GM18499 (cell line): ENCODE measurements around the gene UBC.
"Not testable (repeated sequence)": the region's sequence is repeated elsewhere in the genome, so short reads cannot be mapped to it uniquely, and the experiment has no call there.

ENCODE experiments used
- ATAC-seq: cut with Tn5 transposase; IDR thresholded peaks from one replicate; pipeline ENCODE4 v1.9.1; 2021; ENCODE audit warnings: moderate number of reproducible peaks; ENCODE audit not compliant: insufficient read depth, unreplicated experiment

UBC gene

GRCh38 chr12:124893792-124894516 is 20.5 kb downstream of the UBC start:
- ATAC-seq = peak; percentile 58

GRCh38 chr12:124888260-124888659 is 26.2 kb downstream of the UBC start:
- no peak for ATAC-seq

DNA sequence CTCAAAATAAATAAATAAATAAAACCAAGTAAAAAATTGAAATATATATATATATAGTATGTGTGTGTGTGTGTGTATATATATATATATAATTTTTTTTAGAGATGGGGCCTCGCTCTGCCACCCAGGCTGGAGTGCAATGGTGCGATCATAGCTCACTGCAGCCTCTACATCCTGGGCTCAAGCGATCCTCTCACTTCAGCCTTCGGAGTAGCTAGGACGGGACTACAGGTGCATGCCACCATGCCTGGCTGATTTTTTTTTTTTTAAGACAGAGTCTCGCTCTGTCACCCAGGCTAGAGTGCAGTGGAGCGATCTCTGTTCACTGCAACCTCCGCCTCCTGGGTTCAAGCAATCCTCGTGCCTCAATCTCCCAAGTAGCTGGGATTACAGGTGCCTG is 26.7 kb downstream of the UBC start:
- ATAC-seq = not testable (repeated sequence)

DNA sequence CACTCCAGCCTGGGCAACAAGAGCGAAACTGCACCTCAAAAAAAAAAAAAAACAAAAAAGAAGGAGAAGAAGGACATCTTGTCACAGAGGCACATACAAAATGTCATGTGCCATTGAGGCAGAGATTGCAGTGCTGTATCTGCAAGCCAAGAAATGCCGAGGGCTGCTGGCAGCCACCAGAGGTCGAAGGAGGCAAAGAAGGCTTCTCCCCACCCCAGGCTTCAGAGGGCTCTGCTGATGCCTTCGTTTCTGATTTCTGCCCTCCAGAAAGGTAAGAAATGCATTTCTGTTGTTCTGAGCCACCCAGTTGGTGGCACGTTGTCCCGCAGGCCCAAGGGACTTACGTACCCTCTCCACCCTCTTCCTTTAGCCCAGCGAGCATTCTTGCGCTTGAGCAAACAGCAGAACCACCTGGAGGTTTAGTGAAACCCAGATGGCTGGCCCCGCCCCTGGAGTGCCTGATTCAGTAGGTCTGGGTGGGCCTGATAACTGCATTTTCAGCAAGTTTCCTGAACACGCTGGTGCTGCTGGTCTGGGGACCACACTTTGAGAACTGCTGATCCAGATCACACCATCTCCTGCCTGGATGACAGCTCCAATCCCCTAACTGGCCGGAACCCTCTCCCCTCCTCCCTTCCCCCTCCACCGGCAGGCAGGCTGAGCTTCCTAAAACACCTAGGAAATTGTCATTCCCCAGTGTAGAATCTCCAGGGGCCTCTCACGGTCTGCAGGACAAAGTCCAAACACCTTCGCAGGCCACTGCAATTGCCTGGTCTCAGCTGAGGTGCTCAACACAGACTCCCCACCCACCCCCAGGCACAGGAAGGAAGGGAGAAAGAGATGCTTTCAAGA is 29.6 kb downstream of the UBC start:
- ATAC-seq = peak; percentile 73

GRCh38 chr12:124883263-124884130 is 31.0 kb downstream of the UBC start:
- no peak for ATAC-seq

DNA sequence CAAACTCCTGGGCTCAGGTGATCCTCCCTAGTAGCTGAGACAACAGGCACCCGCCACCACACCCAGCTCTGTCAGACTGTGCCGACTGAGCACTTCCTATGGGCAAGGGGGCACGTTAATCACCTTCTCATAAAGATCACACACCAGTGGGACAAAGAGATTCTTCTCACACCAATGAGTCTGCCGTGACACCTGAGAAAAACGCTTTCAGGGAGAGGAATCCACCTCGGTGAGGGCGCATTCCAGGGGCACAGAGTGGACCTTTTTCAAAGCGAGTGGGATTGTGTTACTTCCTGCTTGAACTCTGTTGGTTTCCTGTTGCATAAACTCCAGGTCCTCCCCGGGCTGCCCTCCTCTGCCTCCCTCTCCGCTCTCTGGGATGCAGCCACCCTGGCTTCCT is 33.3 kb downstream of the UBC start:
- ATAC-seq = no peak

DNA sequence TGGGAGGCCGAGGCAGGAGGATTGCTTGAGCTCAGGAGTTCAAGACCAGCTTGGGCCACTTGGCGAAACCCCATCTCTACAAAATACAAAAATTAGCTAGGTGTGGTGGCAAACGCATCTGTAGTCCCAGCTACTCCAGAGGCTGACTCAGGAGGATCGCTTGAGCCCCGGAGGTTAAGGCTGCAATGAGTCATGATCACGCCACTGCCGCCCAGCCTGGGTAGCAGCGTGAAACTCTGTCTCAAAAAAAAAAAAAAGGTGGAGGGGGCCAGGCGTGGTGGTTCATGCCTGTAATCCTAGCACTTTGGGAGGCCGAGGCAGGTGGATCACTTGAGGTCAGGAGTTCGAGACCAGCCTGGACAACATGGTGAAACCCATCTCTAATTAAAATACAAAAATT is 34.1 kb downstream of the UBC start:
- not testable (repeated sequence) for ATAC-seq

- ATAC-seq = no peak
These were observed 35.5 kb downstream of the UBC start for GRCh38 chr12:124878795-124879516.

DNA sequence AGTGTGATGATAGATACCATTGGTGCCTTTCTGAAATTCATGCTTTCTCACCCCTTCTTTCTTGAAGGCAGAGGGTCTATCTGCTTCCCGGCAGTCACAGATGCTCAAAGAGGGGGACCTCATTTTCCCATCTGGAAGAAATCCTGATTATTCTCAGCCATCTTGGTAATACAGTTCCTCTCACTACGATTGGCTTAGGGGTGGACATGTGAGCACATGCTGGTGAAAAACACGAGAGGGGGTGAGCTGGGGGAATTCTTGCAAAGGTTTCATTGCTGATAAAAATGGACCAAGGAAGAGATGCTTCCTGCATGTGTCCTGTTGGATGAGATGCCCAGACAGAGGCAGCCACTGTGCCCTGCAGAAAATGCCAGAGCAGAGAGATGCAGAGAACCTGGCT is 37.0 kb downstream of the UBC start:
- ATAC-seq = no peak

- ATAC-seq = no peak
These were observed 38.3 kb downstream of the UBC start for GRCh38 chr12:124876171-124876570.

- no peak for ATAC-seq
These were observed 38.7 kb downstream of the UBC start for GRCh38 chr12:124875803-124876132.

DNA sequence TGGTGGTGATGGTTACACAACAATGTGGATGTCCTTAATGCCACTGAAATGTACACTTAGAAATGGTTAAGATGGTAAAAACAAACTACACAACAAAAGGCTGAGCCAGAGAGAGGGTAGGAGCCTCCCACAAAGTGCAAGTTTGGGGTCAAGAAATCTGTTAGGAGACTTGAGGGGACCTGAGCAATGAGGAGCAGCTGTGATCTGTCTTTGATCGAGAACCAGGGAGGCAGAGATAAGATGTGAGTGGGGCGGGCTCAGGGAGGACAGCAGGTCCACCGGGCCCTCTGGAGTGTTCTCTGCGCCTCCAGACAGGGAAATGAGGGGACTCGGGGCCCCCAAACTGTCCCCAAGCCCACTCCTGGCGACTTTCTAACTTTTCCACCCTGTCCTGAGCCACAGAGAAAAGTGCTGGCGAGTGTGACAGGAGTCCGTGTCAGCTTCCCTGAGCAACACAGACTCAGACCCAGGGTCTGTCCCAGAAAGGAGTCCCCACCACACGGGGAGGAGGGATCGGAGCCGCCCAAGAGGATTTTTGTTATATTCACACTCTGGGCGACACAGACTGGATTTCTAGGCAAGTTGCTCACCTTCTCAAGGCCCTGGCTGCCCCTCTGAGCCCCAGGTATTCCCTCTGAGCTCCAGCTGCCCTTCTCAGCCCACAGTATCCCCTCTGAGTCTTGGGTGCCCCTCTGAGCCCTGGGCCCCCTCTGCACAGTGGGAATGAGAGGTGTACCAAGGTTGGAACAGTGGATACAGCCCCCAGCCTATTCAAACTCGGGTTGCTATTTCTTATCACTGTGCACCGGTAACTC is 39.3 kb downstream of the UBC start:
- ATAC-seq = no peak

GRCh38 chr12:124874188-124874587 is 40.3 kb downstream of the UBC start:
- ATAC-seq = no peak

DNA sequence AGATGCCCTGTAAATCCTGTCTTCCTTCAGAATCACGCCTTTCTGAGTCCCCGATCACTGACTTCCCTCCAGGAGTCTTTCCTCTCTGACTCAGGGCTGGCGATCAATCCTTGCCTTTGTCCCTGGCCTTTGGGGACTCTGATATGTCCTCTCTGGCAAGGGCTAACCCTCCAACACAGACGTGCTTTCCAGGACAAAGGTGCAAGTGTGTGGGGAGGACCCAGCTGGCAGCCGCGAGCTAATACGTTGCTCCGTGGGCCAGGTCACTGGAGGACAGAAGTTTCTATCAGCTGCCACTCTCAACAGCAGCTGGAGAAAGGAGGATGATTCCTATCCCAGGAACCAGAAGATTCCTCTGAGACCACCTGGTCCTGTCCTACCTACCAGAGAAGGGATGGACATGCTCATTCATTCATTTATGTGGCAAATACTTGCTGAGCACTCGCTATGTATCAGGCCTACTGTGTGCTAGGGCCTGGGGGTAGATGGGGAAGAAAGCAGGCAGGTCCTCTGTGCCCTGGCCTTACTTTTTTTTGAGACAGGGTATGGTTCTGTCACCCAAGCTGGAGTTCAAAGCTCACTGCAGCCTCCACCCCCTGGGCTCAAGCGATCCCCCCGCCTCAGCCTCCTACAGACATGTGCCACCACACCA is 42.3 kb downstream of the UBC start:
- no peak for ATAC-seq

DNA sequence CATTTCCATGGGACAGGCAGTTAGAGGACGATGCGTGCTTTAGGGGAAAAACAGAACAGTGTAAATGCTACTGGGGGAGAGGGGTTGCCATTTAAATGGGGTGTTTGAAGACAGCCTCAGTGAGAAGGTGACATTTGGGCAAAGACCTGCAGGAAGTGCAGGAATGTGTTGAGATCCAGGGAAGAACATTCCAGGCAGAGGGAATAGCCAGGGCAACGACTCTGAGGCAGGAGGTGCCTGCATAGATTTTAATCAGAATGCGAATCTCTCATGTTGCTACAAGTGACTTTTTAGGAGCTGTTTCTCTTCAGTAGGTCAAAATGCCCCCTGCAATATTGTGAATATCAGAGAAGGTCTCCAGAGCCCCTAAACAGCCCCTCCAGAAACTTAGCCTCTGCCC is 43.2 kb downstream of the UBC start:
- no peak for ATAC-seq

GRCh38 chr12:124870515-124870914 is 43.9 kb downstream of the UBC start:
- ATAC-seq = no peak

GRCh38 chr12:124869059-124869665 is 45.3 kb downstream of the UBC start:
- no peak for ATAC-seq

DNA sequence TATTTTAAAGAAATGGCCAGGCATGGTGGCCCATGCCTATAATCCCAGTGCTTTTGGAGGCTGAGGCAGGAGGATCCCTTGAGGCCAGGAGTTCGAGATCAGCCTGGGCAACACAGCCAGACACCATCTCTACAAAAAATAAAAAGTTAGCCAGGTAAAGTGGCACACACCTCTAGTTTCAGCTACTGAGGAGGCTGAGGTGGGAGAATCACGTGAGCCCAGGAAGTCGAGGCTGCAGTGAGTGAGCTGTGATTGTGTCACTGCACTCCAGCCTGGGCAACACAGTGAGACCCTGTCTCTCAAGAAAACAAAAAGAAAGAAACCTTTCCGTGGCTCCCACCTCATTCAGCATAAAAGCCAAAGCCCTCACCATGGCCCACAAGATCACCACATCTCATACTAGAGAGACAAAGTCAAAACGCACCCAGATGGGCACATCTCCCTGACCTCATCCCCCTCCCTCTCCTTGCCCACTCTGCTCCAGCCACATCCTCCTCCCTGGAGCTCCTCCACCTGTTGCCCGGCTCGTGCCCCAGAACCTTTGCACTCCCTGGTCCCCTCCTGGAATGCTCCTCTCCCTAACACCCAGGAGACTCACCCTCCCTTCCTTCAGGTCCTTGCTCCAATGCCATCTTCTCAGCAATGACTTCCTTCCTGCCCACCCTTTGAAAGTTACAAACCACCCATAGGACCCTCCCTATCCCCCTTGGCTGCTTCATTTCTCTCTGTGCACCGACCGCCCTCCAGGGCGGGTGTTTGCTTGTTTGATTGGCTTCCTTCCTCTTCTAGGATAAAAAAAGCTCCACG is 46.0 kb downstream of the UBC start:
- no peak for ATAC-seq
